ENCODE data around the gene ZBTB8OS.

GRCh38 chr1:32686387-32686786 lies 36.0 kb upstream of the ZBTB8OS start:
- no peak for TF ChIP-seq CTCF (IDR thresholded peaks at IDR 0.05; ENCODE audit: low read depth, low read length)
- TF ChIP-seq EZH2phosphoT487 (IDR thresholded peaks at IDR 0.05; ENCODE audit: low read depth): no peak

Data from OCI-LY3 (cell line).